Measurements from ENCODE around the gene UPK3A.
"Not testable (repeated sequence)": the region's sequence is repeated elsewhere in the genome, so short reads cannot be mapped to it uniquely, and the experiment has no call there.

UPK3A gene

DNA sequence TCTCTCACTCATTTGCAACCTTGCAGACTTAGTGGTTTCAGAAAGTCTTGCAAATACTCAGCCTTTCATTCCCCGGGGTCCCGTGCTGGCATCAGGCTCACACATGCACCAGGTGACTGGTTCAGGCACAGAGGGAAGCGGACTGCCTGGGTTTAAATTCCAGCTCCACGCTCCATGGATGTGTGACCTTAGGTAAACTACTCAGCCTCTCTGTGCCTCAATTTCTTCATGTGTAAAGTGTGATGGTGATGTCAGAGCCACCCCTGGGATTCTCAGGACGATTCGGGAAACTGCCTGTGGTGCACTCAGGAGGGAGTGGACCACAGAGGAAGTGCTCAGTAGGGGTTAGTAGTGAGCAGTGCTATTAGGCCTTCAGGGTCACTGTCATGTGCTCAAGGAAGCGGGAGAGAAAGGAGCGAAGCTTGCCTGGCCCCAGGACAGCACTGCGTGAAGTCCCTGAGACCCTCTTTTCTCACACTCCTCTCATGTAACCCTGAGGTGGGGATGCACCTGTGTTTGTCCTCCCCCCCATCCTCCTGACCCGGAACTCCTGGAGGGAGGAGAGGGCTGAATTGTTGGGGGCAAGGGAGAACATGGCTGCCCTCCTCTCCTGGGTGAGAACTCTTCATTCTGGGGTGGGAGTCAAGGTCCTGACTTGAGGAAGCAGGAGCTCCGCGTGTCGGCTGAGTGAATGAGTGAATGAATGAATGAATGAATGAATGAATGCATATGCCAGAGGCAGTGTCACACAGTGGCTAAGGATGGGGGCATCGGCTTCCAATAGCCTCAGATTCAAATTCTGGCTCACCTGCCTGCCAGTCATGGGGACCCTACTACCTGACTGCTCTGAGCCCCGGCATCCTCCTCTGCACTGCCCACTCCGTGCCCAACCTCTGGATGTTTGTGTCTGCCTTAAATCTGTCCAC lies 14.4 kb upstream of the UPK3A start:
- Histone ChIP-seq H3K4me3 (ENCODE audit: extremely low read depth, insufficient read depth, low read length, poor library complexity, severe bottlenecking) (no peak overlapping the region), H3K9me3 (ENCODE audit: control insufficient read depth, low read length) (no peaks in the 10 kb centered on the region), H3K27ac (ENCODE audit: low read depth, low read length, severe bottlenecking) (no peak overlapping the region), H3K4me1 (ENCODE audit: control insufficient read depth, insufficient read depth, low read length, poor library complexity, severe bottlenecking) (no peaks in the 10 kb centered on the region), H3K36me3 (ENCODE audit: control insufficient read depth, insufficient read depth, low read length) (no peaks in the 10 kb centered on the region)
- 80 to 88% methylated on average over 5 to 13 of the region's 16 CpGs for WGBS, 2 experiments (ENCODE audit: insufficient coverage in 2 of 2)

DNA sequence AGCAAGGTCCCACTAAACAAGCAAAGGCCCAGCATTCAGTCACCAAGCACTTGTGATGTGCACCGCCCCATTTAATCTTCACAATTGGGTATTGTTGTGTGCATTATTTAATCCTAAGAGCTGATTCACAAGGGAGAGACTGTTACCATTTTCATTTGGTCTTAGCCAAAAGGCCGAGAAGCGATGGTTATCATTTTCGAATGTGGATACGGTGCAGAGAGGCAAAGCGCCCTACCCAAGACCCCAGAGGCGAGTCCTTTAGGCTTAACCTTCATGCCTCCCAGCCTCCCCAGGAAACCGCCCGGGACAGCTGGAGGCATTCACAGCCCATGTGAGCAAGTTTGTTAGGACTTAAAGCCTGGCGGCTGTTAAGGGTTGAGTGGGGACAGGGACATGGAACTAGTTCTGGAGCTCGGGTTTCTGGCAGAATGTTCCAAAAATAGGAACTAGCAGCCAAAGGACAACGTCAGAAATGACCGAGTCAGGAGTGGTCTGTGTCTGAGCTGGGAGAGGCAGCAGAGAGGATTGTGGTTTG lies 13.0 kb upstream of the UPK3A start:
- Histone ChIP-seq H3K9me3 (ENCODE audit: control insufficient read depth, low read length) (no peaks in the 10 kb centered on the region), H3K27ac (ENCODE audit: low read depth, low read length, severe bottlenecking) (no peak overlapping the region), H3K4me3 (ENCODE audit: extremely low read depth, insufficient read depth, low read length, poor library complexity, severe bottlenecking) (no peak overlapping the region), H3K36me3 (ENCODE audit: control insufficient read depth, insufficient read depth, low read length) (no peaks in the 10 kb centered on the region), H3K4me1 (ENCODE audit: control insufficient read depth, insufficient read depth, low read length, poor library complexity, severe bottlenecking) (no peaks in the 10 kb centered on the region)
- 85 to 88% methylated on average over 12 to 13 of the region's 13 CpGs for WGBS, 2 experiments (ENCODE audit: insufficient coverage in 2 of 2)

DNA sequence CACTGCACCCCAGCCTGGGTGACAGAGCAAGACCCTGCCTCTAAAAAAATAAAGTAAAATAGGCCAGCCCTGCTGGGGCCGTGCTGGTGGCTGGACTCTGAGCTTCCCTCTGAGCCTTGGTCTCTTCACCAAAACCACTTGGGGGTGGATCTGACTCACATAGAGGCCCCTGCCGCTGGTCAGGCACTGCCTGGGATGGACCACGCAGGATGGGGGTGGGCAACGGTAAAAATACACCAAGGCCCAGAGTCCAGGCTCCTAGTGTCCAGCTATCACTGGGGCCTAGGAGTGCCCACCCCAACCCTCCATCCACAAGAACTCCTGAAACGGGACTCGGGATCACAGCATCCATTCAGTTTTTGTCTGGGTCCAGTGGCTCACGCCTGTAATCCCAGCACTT lies 12.3 kb upstream of the UPK3A start:
- Histone ChIP-seq H3K36me3 (ENCODE audit: control insufficient read depth, insufficient read depth, low read length) (no peaks in the 10 kb centered on the region), H3K4me1 (ENCODE audit: control insufficient read depth, insufficient read depth, low read length, poor library complexity, severe bottlenecking) (no peaks in the 10 kb centered on the region), H3K9me3 (ENCODE audit: control insufficient read depth, low read length) (no peaks in the 10 kb centered on the region), H3K4me3 (ENCODE audit: extremely low read depth, insufficient read depth, low read length, poor library complexity, severe bottlenecking) (no peak overlapping the region), H3K27ac (ENCODE audit: low read depth, low read length, severe bottlenecking) (no peak overlapping the region)
- WGBS, 2 experiments (ENCODE audit: insufficient coverage in 2 of 2), result 87 to 90% methylated on average over 7 of the region's 7 CpGs

DNA sequence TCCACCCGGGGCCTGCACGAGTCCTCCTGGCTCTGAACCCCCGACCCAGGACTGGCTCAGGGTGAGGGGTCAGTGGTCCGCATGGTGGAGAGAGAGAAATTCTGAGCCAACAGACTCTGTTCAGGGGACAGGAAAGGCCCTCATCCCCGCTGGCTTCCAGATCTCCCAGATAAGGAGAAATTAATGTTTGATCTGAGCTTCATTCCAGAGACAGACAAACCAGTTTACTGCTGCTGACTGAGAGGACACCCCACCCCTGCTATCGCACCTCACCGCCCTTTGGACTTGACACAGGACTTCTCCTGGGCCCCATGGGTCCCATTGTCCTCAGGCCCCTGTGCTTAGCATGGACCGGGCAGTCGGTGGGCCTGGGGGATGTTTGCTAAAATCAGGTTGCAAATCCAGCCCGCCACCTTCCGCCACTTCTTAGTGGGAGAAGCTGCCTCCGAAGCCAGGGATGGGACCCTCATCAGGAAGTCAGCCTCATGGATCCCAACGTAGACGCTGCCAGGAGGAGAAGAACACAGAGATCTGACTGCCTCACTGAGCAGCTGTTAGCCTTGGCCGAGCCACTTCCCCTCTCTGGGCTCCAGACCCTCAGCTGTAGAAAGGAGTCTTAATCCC lies 11.2 kb upstream of the UPK3A start:
- Histone ChIP-seq H3K27ac (ENCODE audit: low read depth, low read length, severe bottlenecking) (no peak overlapping the region), H3K4me1 (ENCODE audit: control insufficient read depth, insufficient read depth, low read length, poor library complexity, severe bottlenecking) (no peaks in the 10 kb centered on the region), H3K9me3 (ENCODE audit: control insufficient read depth, low read length) (no peaks in the 10 kb centered on the region), H3K4me3 (ENCODE audit: extremely low read depth, insufficient read depth, low read length, poor library complexity, severe bottlenecking) (no peak overlapping the region), H3K36me3 (ENCODE audit: control insufficient read depth, insufficient read depth, low read length) (no peaks in the 10 kb centered on the region)
- WGBS, 2 experiments (ENCODE audit: insufficient coverage in 2 of 2), result 90 to 91% methylated on average over 13 to 15 of the region's 15 CpGs

DNA sequence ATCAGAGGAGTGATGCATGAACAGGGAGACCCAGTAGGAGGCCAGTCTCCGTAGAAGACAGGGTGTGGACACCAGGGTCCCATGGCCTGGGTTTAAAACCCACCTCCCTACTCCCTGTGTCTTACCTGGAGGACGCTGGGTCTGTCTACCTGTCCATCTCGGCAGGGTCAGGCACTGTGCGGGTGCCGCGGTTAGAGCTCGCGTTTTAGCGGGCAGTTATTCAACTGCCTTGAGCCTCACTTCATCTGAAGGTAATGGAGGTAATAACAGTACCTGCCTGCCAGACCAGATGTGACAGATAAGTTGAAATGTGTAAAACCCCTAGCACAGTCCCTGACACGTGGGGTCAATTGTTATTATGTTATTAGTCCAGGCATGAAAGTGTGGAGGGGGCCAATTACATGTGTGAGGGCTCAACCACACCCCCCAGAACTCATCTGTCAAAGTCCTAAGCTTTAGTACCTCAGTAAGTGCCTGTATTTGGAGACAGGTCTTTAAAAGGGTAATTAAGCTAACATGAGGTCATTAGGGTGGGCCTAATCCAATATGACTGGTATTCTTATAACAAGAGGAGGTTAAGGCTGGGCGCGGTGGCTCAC lies 8.1 kb upstream of the UPK3A start:
- no peaks in the 10 kb centered on the region for H3K36me3 ChIP-seq (ENCODE audit: control insufficient read depth, insufficient read depth, low read length)
- peaks cover 8% of the 10 kb centered on the region for H3K4me1 ChIP-seq (ENCODE audit: control insufficient read depth, insufficient read depth, low read length, poor library complexity, severe bottlenecking)
- H3K27ac ChIP-seq (ENCODE audit: low read depth, low read length, severe bottlenecking), result no peak overlapping the region
- H3K4me3 ChIP-seq (ENCODE audit: extremely low read depth, insufficient read depth, low read length, poor library complexity, severe bottlenecking), result no peak overlapping the region
- WGBS, 2 experiments (ENCODE audit: insufficient coverage in 2 of 2), result 86 to 88% methylated on average over 7 to 9 of the region's 12 CpGs
- H3K9me3 ChIP-seq (ENCODE audit: control insufficient read depth, low read length), result no peaks in the 10 kb centered on the region

DNA sequence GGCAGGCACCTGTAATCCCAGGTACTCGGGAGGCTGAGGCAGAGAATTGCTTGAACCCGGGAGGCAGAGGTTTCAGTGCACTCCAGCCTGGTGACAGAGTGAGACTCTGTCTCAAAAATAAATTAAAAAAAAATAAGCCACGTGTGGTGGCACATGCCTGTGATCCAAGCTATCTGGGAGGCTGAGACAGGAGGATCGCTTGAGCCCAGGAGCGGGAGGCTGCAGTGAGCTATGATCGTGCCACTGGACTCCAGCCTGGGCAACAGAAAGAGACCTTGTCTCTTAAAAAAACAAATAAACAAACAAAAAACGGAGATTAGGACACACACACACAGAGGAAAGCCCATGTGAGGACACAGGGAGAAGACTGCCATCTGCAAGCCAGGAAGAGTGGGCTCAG lies 7.0 kb upstream of the UPK3A start:
- not testable (repeated sequence) for H3K36me3 ChIP-seq (ENCODE audit: control insufficient read depth, insufficient read depth, low read length); H3K27ac ChIP-seq (ENCODE audit: low read depth, low read length, severe bottlenecking); H3K4me1 ChIP-seq (ENCODE audit: control insufficient read depth, insufficient read depth, low read length, poor library complexity, severe bottlenecking); H3K4me3 ChIP-seq (ENCODE audit: extremely low read depth, insufficient read depth, low read length, poor library complexity, severe bottlenecking); H3K9me3 ChIP-seq (ENCODE audit: control insufficient read depth, low read length)
- 89 to 92% methylated on average over 6 of the region's 7 CpGs for WGBS, 2 experiments (ENCODE audit: insufficient coverage in 2 of 2)

DNA sequence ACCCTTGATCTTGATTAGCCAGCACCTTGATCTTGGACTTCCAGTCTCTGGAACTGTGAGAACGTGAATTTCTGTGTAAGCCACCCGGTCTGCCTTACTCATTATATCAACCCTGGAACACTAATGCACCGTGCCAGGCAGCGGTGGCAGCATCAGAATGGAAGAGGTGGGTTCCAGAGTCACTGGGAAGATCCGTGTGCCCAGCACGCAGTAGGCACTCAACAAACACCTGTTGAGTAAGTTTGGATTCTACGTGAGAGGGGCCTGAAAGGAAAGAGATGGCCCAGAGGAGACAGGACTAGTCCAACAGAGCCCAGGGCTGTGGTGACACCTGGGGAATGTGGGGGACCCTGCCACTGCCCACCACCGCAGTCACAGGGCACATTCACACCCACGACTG lies 6.6 kb upstream of the UPK3A start:
- no peaks in the 10 kb centered on the region for H3K36me3 ChIP-seq (ENCODE audit: control insufficient read depth, insufficient read depth, low read length)
- peaks cover 8% of the 10 kb centered on the region for H3K4me1 ChIP-seq (ENCODE audit: control insufficient read depth, insufficient read depth, low read length, poor library complexity, severe bottlenecking)
- no peak overlapping the region for H3K4me3 ChIP-seq (ENCODE audit: extremely low read depth, insufficient read depth, low read length, poor library complexity, severe bottlenecking)
- 87 to 100% methylated on average over 2 to 6 of the region's 9 CpGs for WGBS, 2 experiments (ENCODE audit: insufficient coverage in 2 of 2)
- H3K27ac ChIP-seq (ENCODE audit: low read depth, low read length, severe bottlenecking), result no peak overlapping the region
- no peaks in the 10 kb centered on the region for H3K9me3 ChIP-seq (ENCODE audit: control insufficient read depth, low read length)

DNA sequence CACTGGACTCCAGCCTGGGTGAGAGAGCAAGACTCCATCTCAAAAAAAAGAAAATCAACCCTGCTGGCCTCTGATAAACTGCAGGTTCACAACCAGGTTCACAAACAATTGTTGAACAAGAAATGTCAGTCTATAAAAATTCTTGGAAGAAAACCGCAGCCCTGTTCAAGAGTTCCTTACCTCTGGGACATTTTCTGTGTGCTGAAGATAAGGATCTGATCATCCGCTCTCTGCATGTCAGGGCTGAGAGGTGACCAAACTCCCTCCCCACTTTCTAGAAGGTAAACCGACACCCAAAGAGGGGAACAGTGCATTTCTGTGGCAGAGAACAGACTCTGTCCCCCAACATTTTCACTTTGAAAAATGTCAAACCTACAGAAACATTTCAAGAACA lies 4.2 kb upstream of the UPK3A start:
- H3K4me3 ChIP-seq (ENCODE audit: extremely low read depth, insufficient read depth, low read length, poor library complexity, severe bottlenecking), result no peak overlapping the region
- H3K9me3 ChIP-seq (ENCODE audit: control insufficient read depth, low read length), result no peaks in the 10 kb centered on the region
- 89 to 100% methylated on average over 1 to 2 of the region's 3 CpGs for WGBS, 2 experiments (ENCODE audit: insufficient coverage in 2 of 2)
- no peaks in the 10 kb centered on the region for H3K36me3 ChIP-seq (ENCODE audit: control insufficient read depth, insufficient read depth, low read length)
- H3K27ac ChIP-seq (ENCODE audit: low read depth, low read length, severe bottlenecking), result peak overlapping the region; percentile 29
- peaks cover 18% of the 10 kb centered on the region for H3K4me1 ChIP-seq (ENCODE audit: control insufficient read depth, insufficient read depth, low read length, poor library complexity, severe bottlenecking)

DNA sequence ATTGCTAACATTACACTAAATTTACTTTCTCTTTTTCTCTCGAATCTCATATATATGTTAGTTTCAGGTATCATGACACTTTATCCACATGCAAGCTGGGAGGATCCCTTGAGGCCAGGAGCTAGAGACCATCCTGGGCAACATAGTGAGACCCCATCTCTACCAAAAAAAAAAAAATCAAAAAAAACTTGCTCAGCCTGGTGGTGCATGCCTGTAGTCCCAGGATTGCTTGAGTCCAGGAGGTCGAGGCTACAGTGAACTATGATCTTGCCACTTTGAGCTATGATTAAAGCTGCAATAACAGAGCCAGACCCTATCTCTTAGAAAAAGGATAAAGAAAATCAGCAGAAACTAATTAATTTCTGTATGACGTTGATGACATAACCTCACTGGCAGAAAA lies 3.7 kb upstream of the UPK3A start:
- Histone ChIP-seq H3K9me3 (ENCODE audit: control insufficient read depth, low read length) (no peaks in the 10 kb centered on the region), H3K36me3 (ENCODE audit: control insufficient read depth, insufficient read depth, low read length) (no peaks in the 10 kb centered on the region), H3K4me3 (ENCODE audit: extremely low read depth, insufficient read depth, low read length, poor library complexity, severe bottlenecking) (no peak overlapping the region), H3K4me1 (ENCODE audit: control insufficient read depth, insufficient read depth, low read length, poor library complexity, severe bottlenecking) (peaks cover 18% of the 10 kb centered on the region), H3K27ac (ENCODE audit: low read depth, low read length, severe bottlenecking) (no peak overlapping the region)
- 64 to 90% methylated on average over 1 of the region's 3 CpGs for WGBS, 2 experiments (ENCODE audit: insufficient coverage in 2 of 2)

DNA sequence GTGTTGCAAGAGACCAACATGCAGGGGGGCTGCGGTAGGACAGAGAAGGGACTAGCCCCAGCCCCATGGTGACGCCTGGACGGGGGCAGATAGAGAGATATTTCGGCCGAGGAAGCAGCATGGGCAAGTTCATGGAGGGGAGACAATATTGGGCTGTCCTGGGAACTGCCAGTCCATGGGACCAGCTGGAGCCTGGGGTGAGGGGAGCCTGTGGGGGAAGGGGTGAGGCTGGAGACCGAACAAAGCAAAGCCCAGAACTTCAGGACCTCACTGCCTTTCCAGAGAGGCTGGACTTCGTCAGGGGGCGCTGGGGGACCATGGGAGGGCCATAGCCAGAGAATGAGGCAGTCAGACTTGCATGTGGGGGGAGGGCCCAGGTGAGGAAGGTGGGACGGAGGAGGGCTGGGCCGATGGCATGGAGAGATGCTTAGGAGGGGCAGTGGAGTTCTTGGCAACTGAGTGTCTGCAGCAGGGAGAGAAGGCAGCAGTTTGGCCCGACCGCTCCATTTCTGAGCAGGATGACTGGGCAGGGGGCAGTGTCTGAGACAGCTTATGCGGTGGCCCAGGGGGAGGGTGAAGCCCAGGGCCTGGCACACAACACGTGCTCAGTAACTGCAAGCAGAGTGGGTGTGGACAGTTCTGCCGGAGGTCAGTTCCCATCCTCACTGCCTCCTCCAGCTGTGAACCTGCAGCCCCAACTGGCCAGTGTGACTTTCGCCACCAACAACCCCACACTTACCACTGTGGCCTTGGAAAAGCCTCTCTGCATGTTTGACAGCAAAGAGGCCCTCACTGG lies 712 bp downstream of the UPK3A start:
- Histone ChIP-seq H3K27ac (ENCODE audit: low read depth, low read length, severe bottlenecking) (no peak overlapping the region), H3K9me3 (ENCODE audit: control insufficient read depth, low read length) (no peaks in the 10 kb centered on the region), H3K36me3 (ENCODE audit: control insufficient read depth, insufficient read depth, low read length) (no peaks in the 10 kb centered on the region), H3K4me3 (ENCODE audit: extremely low read depth, insufficient read depth, low read length, poor library complexity, severe bottlenecking) (peak overlapping the region; percentile 16), H3K4me1 (ENCODE audit: control insufficient read depth, insufficient read depth, low read length, poor library complexity, severe bottlenecking) (peaks cover 9% of the 10 kb centered on the region)
- WGBS, 2 experiments (ENCODE audit: insufficient coverage in 2 of 2), result 33 to 41% methylated on average over 11 to 14 of the region's 16 CpGs

Measured in mesodermal cell (in vitro differentiated cells).